BJ (cell line): ENCODE results near the gene SDK1. TPM values are rescaled to one million over a fixed set of nuclear protein-coding genes. Genes with fewer than 3 reads are reported as not detected.

ENCODE experiments used
- CTCF ChIA-PET: fragments of 350-600 bp; formaldehyde crosslinking; extraction: SDS; loops from one replicate; lab custom pipeline; 2021; ENCODE audit warnings: antibody characterized with exemption, inconsistent platforms; lab: Yijun Ruan, JAX
- POLR2A ChIA-PET: fragments of 300-600 bp; sonication (Branson Sonifier 250); formaldehyde crosslinking; extraction: SDS; loops from one replicate; lab custom pipeline; 2021; ENCODE audit warnings: antibody characterized with exemption; lab: Charles Lee
- DNase-seq: peaks from one replicate; pipeline ENCODE4 v3.0.0-alpha.2; 2011; ENCODE audit warnings: low read depth
- H3K27me3 ChIP-seq: 2 replicates; pipeline ENCODE4 v1.6.0; 2011; ENCODE audit warnings: low read length; ENCODE audit not compliant: control insufficient read depth, insufficient read depth
- H3K36me3 ChIP-seq: 2 replicates; pipeline ENCODE4 v1.5.1; 2011; ENCODE audit warnings: low read length; ENCODE audit not compliant: control insufficient read depth, insufficient read depth
- H3K4me3 ChIP-seq: 2 replicates; pipeline ENCODE4 v1.5.1; 2011; ENCODE audit warnings: low read depth, mild to moderate bottlenecking, control low read depth, low read length
- polyA plus RNA-seq: library from polyadenylated mRNA; depleted of rRNA; stranded (reverse); fragments of >200 nt; gene quantifications from 2 replicates; pipeline ENCODE4 v1.2.3, GENCODE V29; 2011
- TF ChIP-seq, protein P1 (sequence below): IDR thresholded peaks from 2 replicates; pipeline ENCODE4 v1.5.1; 2011; ENCODE audit warnings: low read depth, mild to moderate bottlenecking, control low read depth, inconsistent platforms, low read length, moderate library complexity; ENCODE audit not compliant: insufficient read depth

Gene SDK1
- polyA plus RNA-seq, 1 experiment, result 0.01 TPM

GRCh38 chr7:3333861-3334260, 32.8 kb downstream of the SDK1 start:
- CTCF ChIA-PET, result no interaction called here
- Histone ChIP-seq H3K27me3 (no peaks in the 10 kb centered on the region), H3K4me3 (no peak overlapping the region), H3K36me3 (no peaks in the 10 kb centered on the region)
- no peak for DNase-seq
- TF ChIP-seq, protein P1, sequence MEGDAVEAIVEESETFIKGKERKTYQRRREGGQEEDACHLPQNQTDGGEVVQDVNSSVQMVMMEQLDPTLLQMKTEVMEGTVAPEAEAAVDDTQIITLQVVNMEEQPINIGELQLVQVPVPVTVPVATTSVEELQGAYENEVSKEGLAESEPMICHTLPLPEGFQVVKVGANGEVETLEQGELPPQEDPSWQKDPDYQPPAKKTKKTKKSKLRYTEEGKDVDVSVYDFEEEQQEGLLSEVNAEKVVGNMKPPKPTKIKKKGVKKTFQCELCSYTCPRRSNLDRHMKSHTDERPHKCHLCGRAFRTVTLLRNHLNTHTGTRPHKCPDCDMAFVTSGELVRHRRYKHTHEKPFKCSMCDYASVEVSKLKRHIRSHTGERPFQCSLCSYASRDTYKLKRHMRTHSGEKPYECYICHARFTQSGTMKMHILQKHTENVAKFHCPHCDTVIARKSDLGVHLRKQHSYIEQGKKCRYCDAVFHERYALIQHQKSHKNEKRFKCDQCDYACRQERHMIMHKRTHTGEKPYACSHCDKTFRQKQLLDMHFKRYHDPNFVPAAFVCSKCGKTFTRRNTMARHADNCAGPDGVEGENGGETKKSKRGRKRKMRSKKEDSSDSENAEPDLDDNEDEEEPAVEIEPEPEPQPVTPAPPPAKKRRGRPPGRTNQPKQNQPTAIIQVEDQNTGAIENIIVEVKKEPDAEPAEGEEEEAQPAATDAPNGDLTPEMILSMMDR, result no peak
- POLR2A ChIA-PET, result no interaction called here

DNA sequence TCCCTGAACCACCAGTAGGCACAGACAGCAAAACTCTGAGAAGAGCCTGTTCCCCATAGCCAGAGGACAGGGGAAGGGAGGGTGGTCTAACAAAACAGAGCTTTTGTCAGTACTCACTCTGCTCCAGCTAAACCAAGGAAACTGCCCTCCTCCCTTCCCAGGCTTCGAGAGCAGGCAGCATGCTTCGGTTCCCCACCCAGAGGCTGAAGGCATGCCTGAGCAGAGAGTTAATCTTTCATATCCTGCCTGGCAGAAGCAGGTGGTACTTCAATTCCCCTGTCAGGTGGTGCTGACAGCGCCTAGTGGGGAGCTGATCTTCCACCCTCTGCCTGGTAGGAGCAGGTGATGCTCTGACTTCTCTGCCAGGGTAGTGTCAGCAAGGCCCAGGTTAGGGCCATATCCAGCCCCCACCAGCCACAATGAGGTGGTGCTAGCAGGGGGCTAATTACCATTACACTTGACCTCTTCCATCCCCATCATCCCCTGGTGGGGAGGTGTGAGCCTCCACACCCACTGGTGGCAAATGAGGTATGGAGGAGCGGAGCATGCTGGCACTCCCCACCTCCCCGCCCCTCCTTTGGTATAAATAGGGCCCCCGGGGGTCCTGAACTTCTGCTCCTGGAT, 35.1 kb downstream of the SDK1 start:
- Histone ChIP-seq H3K4me3 (no peak overlapping the region), H3K36me3 (no peaks in the 10 kb centered on the region), H3K27me3 (no peaks in the 10 kb centered on the region)
- CTCF ChIA-PET, result interaction anchor here (0.6 kb wide), 1 partner anchor 12 kb away, joined by 3 read pairs; no protein-coding TSS in a partner anchor
- no peak for DNase-seq
- TF ChIP-seq, protein P1, result no peak
- POLR2A ChIA-PET, result no interaction called here

DNA sequence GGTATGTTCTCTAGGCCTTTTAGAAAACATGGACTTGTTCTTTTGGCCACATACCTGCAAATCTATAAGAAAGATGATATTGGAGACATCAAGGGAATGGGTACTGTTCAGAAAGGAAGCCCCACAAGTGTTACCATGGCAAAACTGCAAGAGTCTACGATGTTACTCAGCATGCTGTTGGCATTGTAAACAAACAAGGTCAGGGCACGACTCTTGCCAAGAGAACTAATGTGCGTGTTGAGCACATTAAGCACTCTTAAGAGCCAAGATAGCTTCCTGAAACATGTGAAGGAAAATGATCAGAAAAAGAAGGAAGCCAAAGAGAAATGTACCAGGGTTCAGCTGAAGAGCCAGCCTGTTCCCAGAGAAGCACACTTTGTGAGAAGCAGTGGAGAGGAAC, 37.1 kb downstream of the SDK1 start:
- POLR2A ChIA-PET, result no interaction called here

DNA sequence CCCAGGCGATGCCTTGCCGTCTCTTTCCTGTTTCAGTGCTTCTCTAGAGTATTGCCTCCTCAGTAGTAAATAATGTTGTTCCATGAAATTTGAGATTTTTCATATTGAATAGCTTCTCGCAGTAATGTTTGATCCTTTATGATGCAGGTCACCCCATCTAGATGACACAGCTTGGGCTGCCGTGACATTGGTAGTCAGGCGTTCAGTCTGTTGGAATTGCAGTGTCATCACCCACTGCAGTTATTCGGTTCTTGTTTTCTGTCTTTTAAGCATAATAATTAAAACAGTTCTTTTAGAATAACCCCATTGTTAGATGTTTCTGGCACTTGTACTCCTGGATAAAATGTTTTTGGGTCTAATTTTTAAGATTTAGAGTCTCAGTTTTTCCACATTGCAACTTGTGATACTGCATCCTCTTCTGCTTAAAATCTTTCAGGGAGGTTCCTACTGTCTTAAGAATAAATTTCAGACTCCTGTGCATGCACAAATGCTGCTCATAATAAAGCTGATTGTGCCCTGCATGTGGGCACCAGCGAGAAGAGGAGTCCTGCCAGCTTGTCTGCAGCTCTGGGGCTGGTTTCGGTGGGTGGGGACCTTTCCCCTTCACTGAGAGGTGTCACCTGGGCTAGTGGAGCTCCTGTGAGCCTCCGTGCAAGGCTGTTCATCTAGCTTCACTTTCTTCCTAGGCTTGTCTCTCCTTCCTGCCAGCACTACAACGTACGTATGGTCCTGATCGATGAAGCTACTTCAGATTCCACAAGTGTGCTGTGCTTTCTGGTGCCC, 44.8 kb downstream of the SDK1 start:
- Histone ChIP-seq H3K4me3 (no peak overlapping the region), H3K27me3 (no peaks in the 10 kb centered on the region), H3K36me3 (no peaks in the 10 kb centered on the region)
- POLR2A ChIA-PET, result no interaction called here
- DNase-seq, result no peak
- CTCF ChIA-PET, result no interaction called here
- TF ChIP-seq, protein P1, result no peak

More for the DNA sequence above, 37.1 kb downstream of the SDK1 start:
- Histone ChIP-seq H3K36me3 (no peaks in the 10 kb centered on the region), H3K27me3 (no peaks in the 10 kb centered on the region), H3K4me3 (no peak overlapping the region)
- TF ChIP-seq, protein P1, result no peak
- CTCF ChIA-PET, result no interaction called here
- no peak for DNase-seq

DNA sequence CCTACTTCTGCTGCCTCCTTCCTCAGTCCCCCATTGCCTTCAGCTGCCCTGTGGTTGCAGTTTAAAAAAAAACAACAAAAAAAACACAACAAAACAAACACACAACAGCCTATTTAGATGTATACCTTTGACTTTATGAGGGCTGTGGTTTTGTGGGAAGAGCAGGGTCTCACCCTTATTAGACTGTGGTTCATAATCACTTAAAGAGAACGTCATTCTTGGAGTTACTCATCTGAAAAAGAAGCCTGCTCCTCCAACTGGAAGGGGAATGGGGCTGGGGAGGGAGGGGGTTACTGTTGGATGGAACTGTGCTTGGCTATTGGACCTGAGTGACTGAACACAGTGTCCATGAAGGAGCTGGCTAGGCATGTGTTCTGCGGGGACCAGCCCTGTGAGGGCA, 48.1 kb downstream of the SDK1 start:
- TF ChIP-seq, protein P1, result no peak
- H3K36me3 ChIP-seq, result no peaks in the 10 kb centered on the region
- no peak for DNase-seq
- no peak overlapping the region for H3K4me3 ChIP-seq
- ChIA-PET CTCF (no interaction called here), POLR2A (no interaction called here)
- no peaks in the 10 kb centered on the region for H3K27me3 ChIP-seq
